HEK293 (cell line): Measurements from ENCODE around the gene FAM136A.

Experiments
- FEZF1 ChIP-seq: fragments of 450-650 bp; formaldehyde crosslinking; IDR thresholded peaks from 2 replicates; pipeline ENCODE4 v1.5.1; 2016; ENCODE audit warnings: missing biosample characterization, missing genetic modification characterization
- GLIS2 ChIP-seq: fragments of 450-650 bp; formaldehyde crosslinking; IDR thresholded peaks from 2 replicates; pipeline ENCODE4 v1.5.1; 2016; ENCODE audit warnings: missing biosample characterization, missing genetic modification characterization
- IKZF3 ChIP-seq: fragments of 450-650 bp; IDR thresholded peaks from 2 replicates; pipeline ENCODE4 v1.5.0; 2018; ENCODE audit warnings: missing biosample characterization, mild to moderate bottlenecking, missing genetic modification characterization, moderate library complexity
- OSR2 ChIP-seq: fragments of 450-650 bp; formaldehyde crosslinking; IDR thresholded peaks from 2 replicates; pipeline ENCODE4 v1.5.1; 2016; ENCODE audit warnings: missing biosample characterization, missing genetic modification characterization
- SALL2 ChIP-seq: fragments of 450-650 bp; formaldehyde crosslinking; IDR thresholded peaks from 2 replicates; pipeline ENCODE4 v1.5.0; 2017; ENCODE audit warnings: missing biosample characterization, mild to moderate bottlenecking, missing genetic modification characterization, borderline replicate concordance
- ZBTB48 ChIP-seq: fragments of 450-650 bp; formaldehyde crosslinking; IDR thresholded peaks from 2 replicates; pipeline ENCODE4 v1.5.1; 2016; ENCODE audit warnings: missing biosample characterization, missing genetic modification characterization
- ZFP37 ChIP-seq: fragments of 450-650 bp; formaldehyde crosslinking; IDR thresholded peaks from 2 replicates; pipeline ENCODE4 v1.5.1; 2016; ENCODE audit warnings: missing biosample characterization, missing genetic modification characterization
- ZFP41 ChIP-seq: fragments of 450-650 bp; formaldehyde crosslinking; IDR thresholded peaks from 2 replicates; pipeline ENCODE4 v1.5.1; 2016; ENCODE audit warnings: missing biosample characterization, missing genetic modification characterization, borderline replicate concordance
- ZNF2 ChIP-seq: fragments of 450-650 bp; formaldehyde crosslinking; IDR thresholded peaks from 2 replicates; pipeline ENCODE4 v1.5.1; 2016; ENCODE audit warnings: missing biosample characterization, missing genetic modification characterization
- ZNF302 ChIP-seq: fragments of 450-650 bp; formaldehyde crosslinking; IDR thresholded peaks from 2 replicates; pipeline ENCODE4 v1.5.1; 2016; ENCODE audit warnings: missing biosample characterization, missing genetic modification characterization, low read depth
- ZNF335 ChIP-seq: fragments of 450-650 bp; formaldehyde crosslinking; conservative IDR thresholded peaks from 2 replicates; pipeline ENCODE4 v1.5.1; 2016; ENCODE audit warnings: missing biosample characterization, missing genetic modification characterization
- ZNF354C ChIP-seq: fragments of 450-650 bp; formaldehyde crosslinking; IDR thresholded peaks from 2 replicates; pipeline ENCODE4 v1.5.1; 2016; ENCODE audit warnings: missing biosample characterization, missing genetic modification characterization, low read depth, borderline replicate concordance
- ZNF518A ChIP-seq: fragments of 450-650 bp; formaldehyde crosslinking; conservative IDR thresholded peaks from 2 replicates; pipeline ENCODE4 v1.5.1; 2016; ENCODE audit warnings: low read depth, missing biosample characterization, missing genetic modification characterization
- ZNF558 ChIP-seq: fragments of 450-650 bp; formaldehyde crosslinking; IDR thresholded peaks from 2 replicates; pipeline ENCODE4 v1.5.1; 2016; ENCODE audit warnings: missing biosample characterization, missing genetic modification characterization
- ZNF560 ChIP-seq: fragments of 450-650 bp; formaldehyde crosslinking; IDR thresholded peaks from 2 replicates; pipeline ENCODE4 v1.5.1; 2017; ENCODE audit warnings: missing biosample characterization, missing genetic modification characterization, borderline replicate concordance
- ZNF571 ChIP-seq: fragments of 450-650 bp; formaldehyde crosslinking; IDR thresholded peaks from 2 replicates; pipeline ENCODE4 v1.5.0; 2017; ENCODE audit warnings: missing biosample characterization, missing genetic modification characterization
- ZNF623 ChIP-seq: fragments of 450-650 bp; formaldehyde crosslinking; IDR thresholded peaks from 2 replicates; pipeline ENCODE4 v1.5.1; 2016; ENCODE audit warnings: missing biosample characterization, missing genetic modification characterization
- ZNF677 ChIP-seq: fragments of 450-650 bp; IDR thresholded peaks from 2 replicates; pipeline ENCODE4 v1.5.0; 2018; ENCODE audit warnings: missing biosample characterization, mild to moderate bottlenecking, missing genetic modification characterization, moderate library complexity
- ZNF701 ChIP-seq: fragments of 450-650 bp; formaldehyde crosslinking; IDR thresholded peaks from 2 replicates; pipeline ENCODE4 v1.5.1; 2016; ENCODE audit warnings: missing biosample characterization, missing genetic modification characterization
- ZNF747 ChIP-seq: fragments of 450-650 bp; formaldehyde crosslinking; IDR thresholded peaks from 2 replicates; pipeline ENCODE4 v1.5.1; 2016; ENCODE audit warnings: missing biosample characterization, missing genetic modification characterization
- ZNF768 ChIP-seq: fragments of 450-650 bp; formaldehyde crosslinking; IDR thresholded peaks from 2 replicates; pipeline ENCODE4 v1.5.1; 2018; ENCODE audit warnings: missing biosample characterization, mild to moderate bottlenecking, missing genetic modification characterization
- ZNF791 ChIP-seq: fragments of 450-650 bp; formaldehyde crosslinking; IDR thresholded peaks from 2 replicates; pipeline ENCODE4 v1.5.1; 2016; ENCODE audit warnings: missing biosample characterization, missing genetic modification characterization
- ZNF830 ChIP-seq: fragments of 450-650 bp; IDR thresholded peaks from 2 replicates; pipeline ENCODE4 v1.5.0; 2018; ENCODE audit warnings: missing biosample characterization, missing genetic modification characterization, low read depth, mild to moderate bottlenecking, moderate library complexity
- TF ChIP-seq, protein P1 (sequence below): fragments of 450-650 bp; formaldehyde crosslinking; IDR thresholded peaks from 2 replicates; pipeline ENCODE4 v1.5.1; 2017; ENCODE audit warnings: missing biosample characterization, missing genetic modification characterization
- TF ChIP-seq, protein P2 (sequence below): fragments of 450-650 bp; formaldehyde crosslinking; IDR thresholded peaks from 2 replicates; pipeline ENCODE4 v1.5.1; 2016; ENCODE audit warnings: missing biosample characterization, missing genetic modification characterization
- TF ChIP-seq, protein P3 (sequence below): fragments of 450-650 bp; formaldehyde crosslinking; IDR thresholded peaks from 2 replicates; pipeline ENCODE4 v1.5.1; 2017; ENCODE audit warnings: missing biosample characterization, missing genetic modification characterization
- TF ChIP-seq, protein P4 (sequence below): fragments of 450-650 bp; formaldehyde crosslinking; IDR thresholded peaks from 2 replicates; pipeline ENCODE4 v1.5.1; 2017; ENCODE audit warnings: missing biosample characterization, missing genetic modification characterization
- TF ChIP-seq, protein P5 (sequence below): fragments of 450-650 bp; formaldehyde crosslinking; IDR thresholded peaks from 2 replicates; pipeline ENCODE4 v1.5.1; 2016; ENCODE audit warnings: missing biosample characterization, missing genetic modification characterization

Gene FAM136A

DNA sequence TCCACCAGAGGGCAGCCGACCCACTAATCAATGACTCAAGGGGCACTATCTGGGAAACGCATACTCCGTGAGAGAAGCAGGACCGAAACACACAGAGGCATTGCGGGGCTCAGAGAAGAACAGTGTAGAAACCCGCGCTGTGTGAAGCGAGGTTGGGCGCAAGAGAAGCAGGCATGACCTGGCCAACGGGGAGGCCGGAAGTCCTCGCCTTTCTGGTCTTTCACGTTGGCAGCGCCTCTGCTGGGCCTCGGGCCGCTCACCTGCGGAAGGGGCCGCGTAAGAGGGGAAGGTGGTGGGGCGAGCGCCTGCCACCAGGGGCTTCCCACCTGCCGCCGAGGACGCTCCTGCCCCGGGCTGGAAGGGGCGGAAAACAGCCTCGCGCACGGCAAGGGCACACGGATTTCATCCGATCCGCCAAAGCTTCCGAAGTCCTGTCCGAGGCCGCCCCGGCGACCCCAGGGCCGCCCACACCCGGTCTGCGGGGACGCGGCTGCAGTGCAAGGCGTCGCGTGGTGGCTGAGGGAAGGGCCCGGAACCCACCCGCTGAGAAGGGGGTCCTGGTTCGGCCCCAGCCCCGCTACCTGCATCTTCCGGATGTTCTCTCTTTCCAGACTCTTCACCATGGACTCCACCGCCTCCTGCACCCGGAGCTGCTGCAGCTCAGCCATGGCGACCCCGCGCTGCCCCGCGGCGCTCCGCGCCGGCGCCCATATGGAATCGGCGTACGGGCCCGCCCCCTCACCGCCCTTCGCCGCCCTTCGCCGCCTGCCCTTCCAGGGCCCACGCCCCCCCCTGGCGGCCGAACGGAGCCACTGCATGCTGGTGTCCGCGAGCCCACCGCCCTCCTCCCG is at the start of gene FAM136A (continued):
- TF ChIP-seq ZNF2 (no peak), ZFP41 (tag by site-specific recombination) (no peak), ZNF791 (no peak), ZNF747 (tag by site-specific recombination) (no peak), ZNF354C (tag by site-specific recombination) (no peak), GLIS2 (tag by site-specific recombination) (peak; percentile 74), ZBTB48 (tag by site-specific recombination) (no peak), ZNF677 (tag by site-specific recombination) (no peak), ZNF830 (tag by site-specific recombination) (no peak), SALL2 (no peak), ZFP37 (tag by site-specific recombination) (peak; percentile 79; the same call in 1 of the 2 replicates), ZNF518A (tag by site-specific recombination) (0 out of 2 replicates have a peak, but pooled peaks have one; percentile 10), ZNF623 (tag by site-specific recombination) (no peak), ZNF302 (no peak), ZNF558 (tag by site-specific recombination) (no peak), IKZF3 (tag by site-specific recombination) (no peak), ZNF571 (tag by site-specific recombination) (no peak), ZNF701 (tag by site-specific recombination) (no peak), FEZF1 (tag by site-specific recombination) (no peak), OSR2 (tag by site-specific recombination) (no peak), ZNF560 (no peak), ZNF335 (tag by site-specific recombination) (peak; percentile 99), ZNF768 (no peak)
- TF ChIP-seq, protein P1, sequence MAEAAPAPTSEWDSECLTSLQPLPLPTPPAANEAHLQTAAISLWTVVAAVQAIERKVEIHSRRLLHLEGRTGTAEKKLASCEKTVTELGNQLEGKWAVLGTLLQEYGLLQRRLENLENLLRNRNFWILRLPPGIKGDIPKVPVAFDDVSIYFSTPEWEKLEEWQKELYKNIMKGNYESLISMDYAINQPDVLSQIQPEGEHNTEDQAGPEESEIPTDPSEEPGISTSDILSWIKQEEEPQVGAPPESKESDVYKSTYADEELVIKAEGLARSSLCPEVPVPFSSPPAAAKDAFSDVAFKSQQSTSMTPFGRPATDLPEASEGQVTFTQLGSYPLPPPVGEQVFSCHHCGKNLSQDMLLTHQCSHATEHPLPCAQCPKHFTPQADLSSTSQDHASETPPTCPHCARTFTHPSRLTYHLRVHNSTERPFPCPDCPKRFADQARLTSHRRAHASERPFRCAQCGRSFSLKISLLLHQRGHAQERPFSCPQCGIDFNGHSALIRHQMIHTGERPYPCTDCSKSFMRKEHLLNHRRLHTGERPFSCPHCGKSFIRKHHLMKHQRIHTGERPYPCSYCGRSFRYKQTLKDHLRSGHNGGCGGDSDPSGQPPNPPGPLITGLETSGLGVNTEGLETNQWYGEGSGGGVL = no peak
- TF ChIP-seq, protein P2, sequence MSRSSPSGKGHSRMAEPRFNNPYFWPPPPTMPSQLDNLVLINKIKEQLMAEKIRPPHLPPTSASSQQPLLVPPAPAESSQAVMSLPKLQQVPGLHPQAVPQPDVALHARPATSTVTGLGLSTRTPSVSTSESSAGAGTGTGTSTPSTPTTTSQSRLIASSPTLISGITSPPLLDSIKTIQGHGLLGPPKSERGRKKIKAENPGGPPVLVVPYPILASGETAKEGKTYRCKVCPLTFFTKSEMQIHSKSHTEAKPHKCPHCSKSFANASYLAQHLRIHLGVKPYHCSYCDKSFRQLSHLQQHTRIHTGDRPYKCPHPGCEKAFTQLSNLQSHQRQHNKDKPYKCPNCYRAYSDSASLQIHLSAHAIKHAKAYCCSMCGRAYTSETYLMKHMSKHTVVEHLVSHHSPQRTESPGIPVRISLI = no peak
- TF ChIP-seq, protein P3, sequence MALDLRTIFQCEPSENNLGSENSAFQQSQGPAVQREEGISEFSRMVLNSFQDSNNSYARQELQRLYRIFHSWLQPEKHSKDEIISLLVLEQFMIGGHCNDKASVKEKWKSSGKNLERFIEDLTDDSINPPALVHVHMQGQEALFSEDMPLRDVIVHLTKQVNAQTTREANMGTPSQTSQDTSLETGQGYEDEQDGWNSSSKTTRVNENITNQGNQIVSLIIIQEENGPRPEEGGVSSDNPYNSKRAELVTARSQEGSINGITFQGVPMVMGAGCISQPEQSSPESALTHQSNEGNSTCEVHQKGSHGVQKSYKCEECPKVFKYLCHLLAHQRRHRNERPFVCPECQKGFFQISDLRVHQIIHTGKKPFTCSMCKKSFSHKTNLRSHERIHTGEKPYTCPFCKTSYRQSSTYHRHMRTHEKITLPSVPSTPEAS (tag by site-specific recombination) = no peak
- TF ChIP-seq, protein P4, sequence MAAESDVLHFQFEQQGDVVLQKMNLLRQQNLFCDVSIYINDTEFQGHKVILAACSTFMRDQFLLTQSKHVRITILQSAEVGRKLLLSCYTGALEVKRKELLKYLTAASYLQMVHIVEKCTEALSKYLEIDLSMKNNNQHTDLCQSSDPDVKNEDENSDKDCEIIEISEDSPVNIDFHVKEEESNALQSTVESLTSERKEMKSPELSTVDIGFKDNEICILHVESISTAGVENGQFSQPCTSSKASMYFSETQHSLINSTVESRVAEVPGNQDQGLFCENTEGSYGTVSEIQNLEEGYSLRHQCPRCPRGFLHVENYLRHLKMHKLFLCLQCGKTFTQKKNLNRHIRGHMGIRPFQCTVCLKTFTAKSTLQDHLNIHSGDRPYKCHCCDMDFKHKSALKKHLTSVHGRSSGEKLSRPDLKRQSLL = no peak
- TF ChIP-seq, protein P5, sequence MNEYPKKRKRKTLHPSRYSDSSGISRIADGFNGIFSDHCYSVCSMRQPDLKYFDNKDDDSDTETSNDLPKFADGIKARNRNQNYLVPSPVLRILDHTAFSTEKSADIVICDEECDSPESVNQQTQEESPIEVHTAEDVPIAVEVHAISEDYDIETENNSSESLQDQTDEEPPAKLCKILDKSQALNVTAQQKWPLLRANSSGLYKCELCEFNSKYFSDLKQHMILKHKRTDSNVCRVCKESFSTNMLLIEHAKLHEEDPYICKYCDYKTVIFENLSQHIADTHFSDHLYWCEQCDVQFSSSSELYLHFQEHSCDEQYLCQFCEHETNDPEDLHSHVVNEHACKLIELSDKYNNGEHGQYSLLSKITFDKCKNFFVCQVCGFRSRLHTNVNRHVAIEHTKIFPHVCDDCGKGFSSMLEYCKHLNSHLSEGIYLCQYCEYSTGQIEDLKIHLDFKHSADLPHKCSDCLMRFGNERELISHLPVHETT = no peak
